H1 (cell line): ENCODE data around the gene SESN3. TPM values are rescaled to one million over a fixed set of nuclear protein-coding genes. Genes with fewer than 3 reads are reported as not detected.

Source experiments
- ATF3 ChIP-seq: IDR thresholded peaks from 2 replicates; pipeline ENCODE4 v1.6.1; 2011; ENCODE audit warnings: low read depth, mild to moderate bottlenecking, low read length; ENCODE audit not compliant: insufficient read depth
- CBX5 ChIP-seq: fragments of 300-800, 300-1000 bp; sonication (generic); IDR thresholded peaks from 2 replicates; pipeline ENCODE4 v1.7.1; 2016; ENCODE audit warnings: antibody characterized with exemption, low read length, low read depth
- CHD7 ChIP-seq: fragments of 300-600 bp; sonication (generic); IDR thresholded peaks from 2 replicates; pipeline ENCODE4 v1.7.1; 2012; ENCODE audit warnings: low read length, moderate library complexity, mild to moderate bottlenecking, inconsistent platforms; ENCODE audit not compliant: insufficient replicate concordance
- EZH2 ChIP-seq: fragments of 200-600 bp; sonication (generic); IDR thresholded peaks from 2 replicates; pipeline ENCODE4 v1.7.1; 2012; ENCODE audit warnings: low read depth, mild to moderate bottlenecking, moderate library complexity, low read length, inconsistent platforms; ENCODE audit not compliant: severe bottlenecking
- HDAC6 ChIP-seq: IDR thresholded peaks from one replicate; pipeline ENCODE4 v1.7.1; 2012; ENCODE audit warnings: low read depth, mild to moderate bottlenecking, inconsistent platforms, low read length, moderate library complexity
- KDM4A ChIP-seq: IDR thresholded peaks from one replicate; pipeline ENCODE4 v1.7.1; 2012; ENCODE audit warnings: low read depth, mild to moderate bottlenecking, moderate library complexity, low read length, inconsistent platforms; ENCODE audit not compliant: severe bottlenecking
- MAFK ChIP-seq: IDR thresholded peaks from 2 replicates; pipeline ENCODE4 v1.6.1; 2012; ENCODE audit warnings: low read depth, mild to moderate bottlenecking, improper control_type of control experiment, low read length
- POLR2AphosphoS5 ChIP-seq: IDR thresholded peaks from 2 replicates; pipeline ENCODE4 v1.6.1; 2011; ENCODE audit warnings: low read depth, low read length
- RNF2 ChIP-seq: fragments of 200-900, 300-1000 bp; sonication (generic); IDR thresholded peaks from 2 replicates; pipeline ENCODE4 v1.7.1; 2016; ENCODE audit warnings: borderline replicate concordance, low read depth, mild to moderate bottlenecking, antibody characterized with exemption, low read length; ENCODE audit not compliant: poor library complexity, severe bottlenecking; ENCODE audit errors: missing control alignments
- RXRA ChIP-seq: IDR thresholded peaks from 2 replicates; pipeline ENCODE4 v1.6.1; 2011; ENCODE audit warnings: low read depth, mild to moderate bottlenecking, low read length, moderate library complexity; ENCODE audit not compliant: insufficient read depth
- SIRT6 ChIP-seq: IDR thresholded peaks from one replicate; pipeline ENCODE4 v1.7.1; 2012; ENCODE audit warnings: low read length, inconsistent platforms
- polyA plus RNA-seq, 7 experiments: library from polyadenylated mRNA; depleted of rRNA in 3 of 7; stranded (reverse) in 5 of 7; unstranded in 2 of 7; fragments of >200 nt in 5 of 7; fragments of 200-250 nt in 2 of 7; gene quantifications; 1 replicate in 5 of 7; 2 replicates in 1 of 7; 4 replicates in 1 of 7; pipeline versions ENCODE4 v1.2.1 to v1.2.3, GENCODE V29; 2011 to 2013; ENCODE audit warnings: missing spikeins in 2 of 7, mixed read lengths in 2 of 7
- total RNA-seq: library from RNA; stranded (reverse); fragmentation: NEBNext Ultra II Directional; extraction: Animal tissue kit (Norgen Biotek cat#: 25700); gene quantifications from 2 replicates; pipeline ENCODE4 v1.2.1, GENCODE V29; 2021

Gene SESN3
- total and polyA plus RNA-seq, 2 of the 8 experiments (the other 6 are each of a cell fraction or from before 2014, with no cell fraction given), result 10.2 to 31.1 TPM

- TF ChIP-seq CHD7 (no peak), RXRA (no peak), KDM4A (no peak), POLR2AphosphoS5 (no peak), SIRT6 (no peak), ATF3 (no peak), RNF2 (no peak), MAFK (no peak), CBX5 (no peak), HDAC6 (no peak), EZH2 (no peak)
These were observed 115.4 kb downstream of the SESN3 start (continued) for GRCh38 chr11:95115597-95115996.
